Measurements from ENCODE around the gene FAM118B. TPM values are rescaled to one million over a fixed set of nuclear protein-coding genes. Genes with fewer than 3 reads are reported as not detected.

Gene FAM118B
- 1 to 10 TPM; 5.4 to 9.7 (median 7.8) TPM for total RNA-seq
- total RNA-seq (2013), result 18.2 TPM

GRCh38 chr11:126211236-126212088 is at the start of gene FAM118B, which contains the start of gene RPUSD4:
Gene FAM118B (plus strand): TSS chr11:126211782. CDS start chr11:126235002, 23,220 bp downstream.
Gene RPUSD4 (minus strand): TSS chr11:126211650. CDS start chr11:126211638, 12 bp downstream.
- peak; percentile 95 to 99 (median 99) for ATAC-seq
- H3K4me3 ChIP-seq (ENCODE audit: low read length), result peak within 1 kb of the TSS; percentile 75
- no peaks in the 10 kb centered on the region for H3K36me3 Mint-ChIP-seq
- under 1% methylated on average over 62 of the region's 62 CpGs for WGBS (ENCODE audit: insufficient coverage)
- peaks cover 33 to 36% of the 10 kb centered on the region in 2 donors for H3K4me1 Mint-ChIP-seq
- intact Hi-C loops (cut with micrococcal nuclease), result loop anchor here (1.0 kb wide), 1 partner anchor 57 kb away; the partner anchor contains the start of gene SRPRA
- H3K4me3 Mint-ChIP-seq, result peak within 1 kb of the TSS; percentile 100
- H3K9me3 Mint-ChIP-seq, result no peaks in the 10 kb centered on the region
- H3K36me3 ChIP-seq (ENCODE audit: control insufficient read depth, insufficient read depth, low read length), result peaks cover 15% of the 10 kb centered on the region
- peak within 1 kb of the TSS; percentile 94 for H3K27ac Mint-ChIP-seq
- peak; percentile 98 to 100 for DNase-seq
- no peak for TF ChIP-seq CTCF (IDR thresholded peaks at IDR 0.05)
- no peaks in the 10 kb centered on the region for H3K27me3 ChIP-seq (ENCODE audit: control insufficient read depth, insufficient read depth, low read length)
- H3K27me3 Mint-ChIP-seq (ENCODE audit: low read depth in 2 of 2), result no peaks in the 10 kb centered on the region
- H3K4me1 ChIP-seq (ENCODE audit: control insufficient read depth, insufficient read depth, low read length), result peaks cover 15% of the 10 kb centered on the region
- H3K9me3 ChIP-seq (ENCODE audit: control insufficient read depth, insufficient read depth, low read length), result no peaks in the 10 kb centered on the region
- peak within 1 kb of the TSS; percentile 52 for H3K27ac ChIP-seq (ENCODE audit: low read length)

DNA sequence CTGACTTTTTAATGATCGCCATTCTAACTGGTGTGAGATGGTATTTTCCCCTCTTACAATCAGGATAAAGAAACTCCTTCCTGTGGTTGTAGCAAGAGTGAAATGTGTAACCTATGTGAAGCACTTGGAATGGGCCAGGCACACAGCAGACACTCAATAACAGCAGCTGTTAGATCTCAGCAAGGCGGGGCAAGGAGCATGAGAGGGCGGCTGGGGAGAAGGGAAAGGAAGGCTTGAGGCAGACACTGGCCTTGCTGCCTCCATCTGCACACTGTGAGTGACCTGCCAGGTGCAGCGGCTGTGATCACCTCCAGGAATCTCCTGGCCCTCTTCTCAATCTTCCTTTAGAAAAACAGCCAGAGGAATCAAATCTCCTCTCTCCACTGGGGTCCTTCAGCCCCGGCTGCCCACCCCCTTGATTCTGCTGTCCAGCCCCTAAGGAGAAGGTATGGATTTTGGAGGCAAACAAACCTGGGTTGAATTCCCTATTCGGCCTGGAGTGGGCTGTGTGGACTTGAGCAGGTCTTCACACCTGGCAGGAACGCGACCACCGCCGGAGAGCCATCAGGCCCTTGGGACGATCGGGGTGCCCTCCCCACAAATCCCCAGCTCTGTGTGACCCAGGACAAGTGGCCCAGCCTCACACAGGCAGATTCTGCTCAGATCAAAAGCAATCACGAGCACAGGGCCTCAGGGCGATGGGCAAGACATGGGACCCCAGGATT is 49.1 kb upstream of the FAM118B start:
- Mint-ChIP-seq H3K4me1 (no peaks in the 10 kb centered on the region), H3K9me3 (no peaks in the 10 kb centered on the region), H3K27me3 (ENCODE audit: low read depth in 2 of 2) (no peaks in the 10 kb centered on the region), H3K36me3 (no peaks in the 10 kb centered on the region), H3K27ac (no peak overlapping the region), H3K4me3 (no peak overlapping the region)
- Histone ChIP-seq H3K4me1 (ENCODE audit: control insufficient read depth, insufficient read depth, low read length) (no peaks in the 10 kb centered on the region), H3K9me3 (ENCODE audit: control insufficient read depth, insufficient read depth, low read length) (no peaks in the 10 kb centered on the region), H3K4me3 (ENCODE audit: low read length) (no peak overlapping the region), H3K36me3 (ENCODE audit: control insufficient read depth, insufficient read depth, low read length) (no peaks in the 10 kb centered on the region), H3K27me3 (ENCODE audit: control insufficient read depth, insufficient read depth, low read length) (no peaks in the 10 kb centered on the region), H3K27ac (ENCODE audit: low read length) (no peak overlapping the region)
- 90% methylated on average over 12 of the region's 14 CpGs for WGBS (ENCODE audit: insufficient coverage)
- TF ChIP-seq CTCF (IDR thresholded peaks at IDR 0.05), result no peak
- ATAC-seq (no peak), DNase-seq (no peak)
- intact Hi-C loops (cut with micrococcal nuclease), result no loop called here

- no peaks in the 10 kb centered on the region for H3K36me3 Mint-ChIP-seq
- intact Hi-C loops (cut with micrococcal nuclease), result no loop called here
- Histone ChIP-seq H3K27ac (ENCODE audit: low read length) (no peak overlapping the region), H3K27me3 (ENCODE audit: control insufficient read depth, insufficient read depth, low read length) (no peaks in the 10 kb centered on the region), H3K36me3 (ENCODE audit: control insufficient read depth, insufficient read depth, low read length) (no peaks in the 10 kb centered on the region), H3K4me3 (ENCODE audit: low read length) (no peak overlapping the region), H3K9me3 (ENCODE audit: control insufficient read depth, insufficient read depth, low read length) (no peaks in the 10 kb centered on the region), H3K4me1 (ENCODE audit: control insufficient read depth, insufficient read depth, low read length) (no peaks in the 10 kb centered on the region)
- H3K27me3 Mint-ChIP-seq (ENCODE audit: low read depth in 2 of 2), result peaks cover 0 to under 1% of the 10 kb centered on the region in 2 donors
- WGBS (ENCODE audit: insufficient coverage), result 87% methylated on average over 19 of the region's 22 CpGs
- H3K9me3 Mint-ChIP-seq, result no peaks in the 10 kb centered on the region
- DNase-seq, result no peak
- no peaks in the 10 kb centered on the region for H3K4me1 Mint-ChIP-seq
- ATAC-seq, result no peak
- H3K4me3 Mint-ChIP-seq, result no peak overlapping the region
- no peak overlapping the region for H3K27ac Mint-ChIP-seq
- TF ChIP-seq CTCF (IDR thresholded peaks at IDR 0.05), result no peak
Measured at GRCh38 chr11:126163074-126163700, 48.4 kb upstream of the FAM118B start.

Data from natural killer cell (primary cell).